Suprapubic skin (tissue), 4 donors: ENCODE measurements around the gene KIF3B. TPM values are rescaled to one million over a fixed set of nuclear protein-coding genes. Genes with fewer than 3 reads are reported as not detected.
A peak's percentile ranks its signal among the peaks of the same experiment; 100 is the strongest.
"Not testable (repeated sequence)": the region's sequence is repeated elsewhere in the genome, so short reads cannot be mapped to it uniquely, and the experiment has no call there.

Experiments used
- DNase-seq, 2 donors: peaks; one replicate each; pipeline ENCODE4 v3.0.0-alpha.2; 2019; ENCODE audit warnings: low spot score in 2 of 2
- H3K27ac ChIP-seq: fragments of 200-600 bp; sonication (generic); one replicate; pipeline ENCODE4 v1.5.1; 2019
- H3K27me3 ChIP-seq: fragments of 200-600 bp; sonication (generic); one replicate; pipeline ENCODE4 v1.5.1; 2019
- H3K36me3 ChIP-seq: fragments of 200-600 bp; sonication (generic); one replicate; pipeline ENCODE4 v1.5.1; 2019
- H3K4me1 ChIP-seq: fragments of 200-600 bp; sonication (generic); one replicate; pipeline ENCODE4 v1.5.1; 2019
- H3K4me3 ChIP-seq: fragments of 200-600 bp; sonication (generic); one replicate; pipeline ENCODE4 v1.5.1; 2019; ENCODE audit warnings: mild to moderate bottlenecking
- H3K9me3 ChIP-seq: fragments of 200-600 bp; sonication (generic); one replicate; pipeline ENCODE4 v1.5.1; 2019
- CTCF ChIP-seq, 2 donors: fragments of 200-600 bp in 1 of 2; fragments of 450-650 bp in 1 of 2; sonication (generic) in 1 of 2; IDR thresholded peaks; one replicate each; pipeline ENCODE4 v1.5.1; 2016 to 2019; ENCODE audit warnings: antibody characterized with exemption in 2 of 2, mild to moderate bottlenecking in 1 of 2, moderate library complexity in 1 of 2
- EP300 ChIP-seq: sonication (generic); formaldehyde crosslinking; IDR thresholded peaks from one replicate; pipeline ENCODE4 v1.6.1; 2017; ENCODE audit warnings: antibody characterized with exemption
- POLR2A ChIP-seq, 2 donors: fragments of 450-650 bp; IDR thresholded peaks; one replicate each; pipeline ENCODE4 v1.6.1; 2017; ENCODE audit warnings: antibody characterized with exemption in 2 of 2, mild to moderate bottlenecking in 2 of 2, moderate library complexity in 2 of 2
- POLR2AphosphoS5 ChIP-seq, 3 donors: sonication (generic); formaldehyde crosslinking; IDR thresholded peaks; one replicate each; pipeline ENCODE4 v1.6.1; 2017; ENCODE audit warnings: antibody characterized with exemption in 3 of 3
- WGBS: methylation state at CpG from one replicate; pipeline ENCODE4 v1.1.5; 2018; 5-methylcytosine and 5-hydroxymethylcytosine counted together
- total RNA-seq, 4 donors: library from RNA; depleted of rRNA; stranded (reverse); fragments of >200 nt; gene quantifications; one replicate each; pipeline ENCODE4 v1.1.0, GENCODE V29; 2016

Gene KIF3B
- total RNA-seq, 4 donors from 2014 or later, result 12.7 to 17.3 (median 14.9) TPM

GRCh38 chr20:32263398-32263954 is 14.0 kb upstream of the KIF3B start:
- TF ChIP-seq POLR2AphosphoS5 (IDR thresholded peaks at IDR 0.05), result no peak
- no peak for TF ChIP-seq EP300
- TF ChIP-seq CTCF (IDR thresholded peaks at IDR 0.05), result no peak
- no peak for TF ChIP-seq POLR2A (IDR thresholded peaks at IDR 0.05)
- no peak overlapping the region for H3K4me3 ChIP-seq
- H3K4me1 ChIP-seq, result no peaks in the 10 kb centered on the region
- 61% methylated on average over 7 of the region's 7 CpGs for WGBS
- H3K27me3 ChIP-seq, result no peaks in the 10 kb centered on the region
- no peak overlapping the region for H3K27ac ChIP-seq
- H3K9me3 ChIP-seq, result no peaks in the 10 kb centered on the region
- no peaks in the 10 kb centered on the region for H3K36me3 ChIP-seq
- no peak for DNase-seq

- no peak overlapping the region for H3K27ac ChIP-seq
- no peak for DNase-seq
- TF ChIP-seq POLR2AphosphoS5 (IDR thresholded peaks at IDR 0.05) (no peak), EP300 (no peak), POLR2A (IDR thresholded peaks at IDR 0.05) (no peak)
Observed at GRCh38 chr20:32271620-32272019, 5.8 kb upstream of the KIF3B start.

GRCh38 chr20:32274359-32274758 is 3.1 kb upstream of the KIF3B start:
- no peak for DNase-seq
- H3K4me1 ChIP-seq, result peaks cover 15% of the 10 kb centered on the region
- no peaks in the 10 kb centered on the region for H3K36me3 ChIP-seq
- TF ChIP-seq POLR2AphosphoS5 (IDR thresholded peaks at IDR 0.05), result no peak
- TF ChIP-seq EP300, result no peak
- no peak for TF ChIP-seq POLR2A (IDR thresholded peaks at IDR 0.05)
- TF ChIP-seq CTCF (IDR thresholded peaks at IDR 0.05), result no peak
- 83% methylated on average over 3 of the region's 3 CpGs for WGBS
- no peaks in the 10 kb centered on the region for H3K27me3 ChIP-seq
- H3K27ac ChIP-seq, result no peak overlapping the region
- no peak overlapping the region for H3K4me3 ChIP-seq
- no peaks in the 10 kb centered on the region for H3K9me3 ChIP-seq

More at GRCh38 chr20:32271620-32272019, 5.8 kb upstream of the KIF3B start:
- H3K9me3 ChIP-seq, result no peaks in the 10 kb centered on the region
- H3K4me1 ChIP-seq, result no peaks in the 10 kb centered on the region
- H3K4me3 ChIP-seq, result no peak overlapping the region
- no peaks in the 10 kb centered on the region for H3K36me3 ChIP-seq
- WGBS, result 77% methylated on average over 5 of the region's 5 CpGs
- no peaks in the 10 kb centered on the region for H3K27me3 ChIP-seq

GRCh38 chr20:32275163-32275562 is 2.3 kb upstream of the KIF3B start:
- H3K27ac ChIP-seq, H3K9me3 ChIP-seq, H3K4me3 ChIP-seq, DNase-seq, H3K27me3 ChIP-seq, H3K36me3 ChIP-seq: not testable (repeated sequence)
- WGBS, result 96% methylated on average over 3 of the region's 3 CpGs
- peaks cover 15% of the 10 kb centered on the region for H3K4me1 ChIP-seq

GRCh38 chr20:32278199-32278643 is 770 bp downstream of the KIF3B start:
- Histone ChIP-seq H3K36me3 (no peaks in the 10 kb centered on the region), H3K9me3 (no peaks in the 10 kb centered on the region), H3K27ac (peak overlapping the region; percentile 48), H3K4me1 (peaks cover 21% of the 10 kb centered on the region), H3K27me3 (no peaks in the 10 kb centered on the region), H3K4me3 (peak overlapping the region; percentile 82)
- TF ChIP-seq EP300 (no peak), POLR2A (IDR thresholded peaks at IDR 0.05) (no peak), POLR2AphosphoS5 (IDR thresholded peaks at IDR 0.05) (no peak), CTCF (IDR thresholded peaks at IDR 0.05) (no peak)
- 33% methylated on average over 4 of the region's 4 CpGs for WGBS
- no peak for DNase-seq

- no peak for DNase-seq
- H3K4me1 ChIP-seq, result peaks cover 34% of the 10 kb centered on the region
- no peaks in the 10 kb centered on the region for H3K36me3 ChIP-seq
- H3K9me3 ChIP-seq, result no peaks in the 10 kb centered on the region
- WGBS, result 91% methylated on average over 4 of the region's 4 CpGs
- H3K4me3 ChIP-seq, result no peak overlapping the region
- H3K27ac ChIP-seq, result no peak overlapping the region
- TF ChIP-seq POLR2A (IDR thresholded peaks at IDR 0.05) (no peak), POLR2AphosphoS5 (IDR thresholded peaks at IDR 0.05) (no peak), CTCF (IDR thresholded peaks at IDR 0.05) (no peak), EP300 (no peak)
- H3K27me3 ChIP-seq, result no peaks in the 10 kb centered on the region
Observed at GRCh38 chr20:32281711-32282110, 4.3 kb downstream of the KIF3B start.
